H1 (cell line): Measurements from ENCODE around the gene MMD. TPM values are rescaled to one million over a fixed set of nuclear protein-coding genes. Genes with fewer than 3 reads are reported as not detected.
A peak's percentile ranks its signal among the peaks of the same experiment; 100 is the strongest.
"Not testable (repeated sequence)": the region's sequence is repeated elsewhere in the genome, so short reads cannot be mapped to it uniquely, and the experiment has no call there.

Experiments
- CTCF ChIA-PET: fragments of 300-600 bp; sonication (Branson Sonifier 250); formaldehyde crosslinking; loops from one replicate; lab custom pipeline; 2021; ENCODE audit not compliant: partially characterized antibody; lab: Charles Lee
- POLR2A ChIA-PET: fragments of 300-600 bp; sonication (Branson Sonifier 250); formaldehyde crosslinking; loops from one replicate; lab custom pipeline; 2021; ENCODE audit warnings: inconsistent platforms; ENCODE audit not compliant: partially characterized antibody; lab: Charles Lee
- DNase-seq, 2 experiments: peaks; one replicate each; pipeline versions ENCODE4 v3.0.0 to v3.0.0-alpha.2; 2010 to 2022; ENCODE audit warnings: low spot score in 2 of 2, low read depth in 1 of 2, mixed read lengths in 1 of 2
- FAIRE-seq: peaks from 2 replicates; lab custom pipeline; 2011; peaks lifted over from hg19 to GRCh38; lab: Jason Lieb, UNC
- H2AFZ ChIP-seq: 2 replicates; pipeline ENCODE4 v1.8.1; 2012; ENCODE audit warnings: low read length, inconsistent platforms
- H2AK5ac ChIP-seq: 2 replicates; pipeline ENCODE4 v1.6.1; 2013; ENCODE audit warnings: low read depth, low read length
- H2BK120ac ChIP-seq: replicated peaks from 2 replicates; pipeline ENCODE3; 2013; ENCODE audit warnings: low read depth, low read length, inconsistent platforms
- H2BK12ac ChIP-seq: 2 replicates; pipeline ENCODE4 v1.6.1; 2013; ENCODE audit warnings: low read depth, low read length
- H2BK15ac ChIP-seq: 2 replicates; pipeline ENCODE4 v1.6.1; 2013; ENCODE audit warnings: low read length
- H2BK20ac ChIP-seq: 2 replicates; pipeline ENCODE4 v1.6.1; 2013; ENCODE audit warnings: low read length
- H2BK5ac ChIP-seq: 2 replicates; pipeline ENCODE4 v1.6.1; 2013; ENCODE audit warnings: low read depth, low read length
- H3K14ac ChIP-seq: 2 replicates; pipeline ENCODE4 v1.6.1; 2013; ENCODE audit warnings: inconsistent platforms; ENCODE audit not compliant: insufficient read length
- H3K18ac ChIP-seq: 2 replicates; pipeline ENCODE4 v1.6.1; 2013; ENCODE audit warnings: low read length; ENCODE audit errors: extremely low read depth
- H3K23ac ChIP-seq: 2 replicates; pipeline ENCODE4 v1.6.1; 2013; ENCODE audit warnings: inconsistent platforms; ENCODE audit not compliant: insufficient read length
- H3K23me2 ChIP-seq: 2 replicates; pipeline ENCODE4 v1.6.1; 2013; ENCODE audit warnings: low read depth, low read length
- H3K27ac ChIP-seq: 2 replicates; pipeline ENCODE4 v1.6.1; 2011; ENCODE audit warnings: low read depth, low read length, inconsistent platforms
- H3K27me3 ChIP-seq, 4 experiments: replicated peaks in 1 of 4; 1 replicate in 1 of 4; 2 replicates in 3 of 4; pipeline versions ENCODE4 v1.6.1 to v1.8.1; 2011 to 2013; ENCODE audit warnings: low read length in 3 of 4, mild to moderate bottlenecking in 3 of 4, inconsistent platforms in 2 of 4, mixed read lengths in 2 of 4, moderate library complexity in 1 of 4; ENCODE audit not compliant: control insufficient read depth in 3 of 4, insufficient read depth in 3 of 4; ENCODE audit errors: extremely low read depth in 1 of 4
- H3K36me3 ChIP-seq, 4 experiments: 2 replicates each; pipeline versions ENCODE4 v1.6.1 to v1.8.1; 2011 to 2013; ENCODE audit warnings: mild to moderate bottlenecking in 4 of 4, low read length in 3 of 4, moderate library complexity in 2 of 4, control low read depth in 1 of 4, inconsistent platforms in 1 of 4; ENCODE audit not compliant: insufficient read depth in 4 of 4, control insufficient read depth in 2 of 4
- H3K4ac ChIP-seq: replicated peaks from 2 replicates; pipeline ENCODE3; 2013; ENCODE audit warnings: low read length, low read depth, mixed read lengths, inconsistent platforms; ENCODE audit not compliant: insufficient read length
- H3K4me1 ChIP-seq, 4 experiments: replicated peaks in 1 of 4; 1 replicate in 1 of 4; 2 replicates in 3 of 4; pipeline versions ENCODE4 v1.6.1 to v1.8.1; 2011 to 2013; ENCODE audit warnings: low read length in 3 of 4, inconsistent platforms in 2 of 4, mixed read lengths in 1 of 4; ENCODE audit not compliant: insufficient read depth in 4 of 4, control insufficient read depth in 3 of 4
- H3K4me2 ChIP-seq, 2 experiments: 2 replicates each; pipeline versions ENCODE4 v1.6.1 to v1.8.1; 2011 to 2013; ENCODE audit warnings: low read depth in 2 of 2, low read length in 2 of 2, control low read depth in 1 of 2, inconsistent platforms in 1 of 2, mild to moderate bottlenecking in 1 of 2; ENCODE audit not compliant: insufficient read depth in 1 of 2
- H3K4me3 ChIP-seq, 4 experiments: fragments of 200-600, 300-600 bp in 1 of 4; sonication (generic), shearing (Covaris generic), sonication (Bioruptor Twin) in 1 of 4; 2 replicates each; pipeline versions ENCODE4 v1.5.1 to v1.8.1; 2011 to 2016; ENCODE audit warnings: low read length in 4 of 4, low read depth in 3 of 4, control low read depth in 2 of 4, inconsistent platforms in 2 of 4, mild to moderate bottlenecking in 2 of 4, mixed read lengths in 1 of 4, moderate library complexity in 1 of 4; ENCODE audit not compliant: insufficient read depth in 2 of 4; ENCODE audit errors: extremely low read depth in 1 of 4
- H3K56ac ChIP-seq: replicated peaks from 2 replicates; pipeline ENCODE3; 2013; ENCODE audit warnings: low read depth, mild to moderate bottlenecking, mixed read lengths, low read length, inconsistent platforms; ENCODE audit not compliant: insufficient read length
- H3K79me1 ChIP-seq: 2 replicates; pipeline ENCODE4 v1.6.1; 2013; ENCODE audit warnings: low read depth, low read length, control low read depth
- H3K79me2 ChIP-seq, 2 experiments: 2 replicates each; pipeline versions ENCODE4 v1.6.1 to v1.8.1; 2012 to 2013; ENCODE audit warnings: low read length in 2 of 2, mild to moderate bottlenecking in 2 of 2, inconsistent platforms in 1 of 2; ENCODE audit not compliant: insufficient read depth in 2 of 2, control insufficient read depth in 1 of 2
- H3K9ac ChIP-seq, 4 experiments: replicated peaks in 1 of 4; 1 replicate in 1 of 4; 2 replicates in 3 of 4; pipeline versions ENCODE4 v1.6.1 to v1.8.1; 2011 to 2013; ENCODE audit warnings: low read depth in 3 of 4, low read length in 3 of 4, control low read depth in 2 of 4, mild to moderate bottlenecking in 2 of 4, moderate library complexity in 2 of 4, inconsistent platforms in 1 of 4; ENCODE audit errors: extremely low read depth in 1 of 4
- H3K9me3 ChIP-seq, 2 experiments: 2 replicates each; pipeline versions ENCODE4 v1.6.1 to v1.8.1; 2012 to 2013; ENCODE audit warnings: mild to moderate bottlenecking in 2 of 2, moderate library complexity in 2 of 2, control low read depth in 1 of 2, inconsistent platforms in 1 of 2, low read depth in 1 of 2, low read length in 1 of 2, mixed read lengths in 1 of 2; ENCODE audit not compliant: insufficient read depth in 2 of 2
- H4K20me1 ChIP-seq, 2 experiments: replicated peaks in 1 of 2; 2 replicates each; pipeline versions ENCODE3 to v1.8.1; 2011 to 2013; ENCODE audit warnings: inconsistent platforms in 2 of 2, low read length in 2 of 2, mild to moderate bottlenecking in 1 of 2; ENCODE audit not compliant: insufficient read depth in 2 of 2, control insufficient read depth in 1 of 2
- H4K5ac ChIP-seq: 2 replicates; pipeline ENCODE4 v1.6.1; 2013; ENCODE audit warnings: low read length, low read depth, mixed read lengths, inconsistent platforms; ENCODE audit not compliant: insufficient read length
- H4K8ac ChIP-seq: 2 replicates; pipeline ENCODE4 v1.8.0; 2013; ENCODE audit warnings: mild to moderate bottlenecking, moderate library complexity, low read length, inconsistent platforms; ENCODE audit not compliant: insufficient read depth; ENCODE audit errors: extremely low read depth
- H4K91ac ChIP-seq: replicated peaks from 2 replicates; pipeline ENCODE3; 2013; ENCODE audit warnings: low read length, mixed read lengths, inconsistent platforms; ENCODE audit not compliant: insufficient read length
- WGBS, 2 experiments: shearing (Covaris generic) in 1 of 2; methylation state at CpG; one replicate each; pipeline versions ENCODE4 v1.1.6 to v1.1.7; 2013 to 2015; ENCODE audit warnings: low lambda C conversion rate in 2 of 2, mixed read lengths in 2 of 2, inconsistent platforms in 1 of 2, low coverage in 1 of 2, missing lambda C conversion rate in 1 of 2; ENCODE audit not compliant: insufficient replicate concordance in 2 of 2, insufficient coverage in 1 of 2, insufficient read length in 1 of 2; ENCODE audit errors: extremely low coverage in 1 of 2, missing lambda C conversion rate in 1 of 2; 5-methylcytosine and 5-hydroxymethylcytosine counted together
- polyA plus RNA-seq, 7 experiments: library from polyadenylated mRNA; depleted of rRNA in 3 of 7; stranded (reverse) in 5 of 7; unstranded in 2 of 7; fragments of >200 nt in 5 of 7; fragments of 200-250 nt in 2 of 7; gene quantifications; 1 replicate in 5 of 7; 2 replicates in 1 of 7; 4 replicates in 1 of 7; pipeline versions ENCODE4 v1.2.1 to v1.2.3, GENCODE V29; 2011 to 2013; ENCODE audit warnings: missing spikeins in 2 of 7, mixed read lengths in 2 of 7
- total RNA-seq: library from RNA; stranded (reverse); fragmentation: NEBNext Ultra II Directional; extraction: Animal tissue kit (Norgen Biotek cat#: 25700); gene quantifications from 2 replicates; pipeline ENCODE4 v1.2.1, GENCODE V29; 2021

The MMD gene
- total and polyA plus RNA-seq, 2 of the 8 experiments (the other 6 are each of a cell fraction or from before 2014, with no cell fraction given): 28.2 to 37.8 TPM

GRCh38 chr17:55465771-55466170 lies 44.1 kb upstream of the MMD start:
- not testable (repeated sequence) for DNase-seq, FAIRE-seq
- CTCF ChIA-PET: interaction anchor here (0.8 to 1.1 kb wide), 3 partner anchors 8 to 109 kb away, joined by 3 to 5 read pairs (median 3); no protein-coding TSS in a partner anchor

More at GRCh38 chr17:55465771-55466170, 44.1 kb upstream of the MMD start:
- Histone ChIP-seq H2AK5ac (0 out of 2 replicates have a peak overlapping the region, but pooled peaks have one; percentile 7), H2BK20ac (0 out of 2 replicates have a peak overlapping the region, but pooled peaks have one; percentile 6)
- H3K4me1 ChIP-seq, H4K5ac ChIP-seq, H3K27ac ChIP-seq, H3K18ac ChIP-seq, H3K4me3 ChIP-seq, POLR2A ChIA-PET, H3K9me3 ChIP-seq, H4K91ac ChIP-seq, H3K9ac ChIP-seq, H2BK12ac ChIP-seq, H2BK15ac ChIP-seq, H2BK120ac ChIP-seq, H3K14ac ChIP-seq, H3K36me3 ChIP-seq, H3K23ac ChIP-seq, H3K27me3 ChIP-seq, H4K20me1 ChIP-seq, H3K79me2 ChIP-seq, H3K56ac ChIP-seq, H3K79me1 ChIP-seq, H2AFZ ChIP-seq, H4K8ac ChIP-seq, H3K4me2 ChIP-seq, H3K23me2 ChIP-seq, H3K4ac ChIP-seq, H2BK5ac ChIP-seq: not testable (repeated sequence)
- WGBS, 2 experiments: 100% methylated on average over 4 of the region's 4 CpGs; no CpG with 5 or more reads in 1 of the 2 experiments
